ENCODE results near the gene HMCN2. TPM values are rescaled to one million over a fixed set of nuclear protein-coding genes. Genes with fewer than 3 reads are reported as not detected.

Gene HMCN2
- total and polyA plus RNA-seq, 2 of the 4 experiments (the other 2 are of a cell fraction): 0.02 TPM; not detected in 1

GRCh38 chr9:130328349-130328801 lies 62.8 kb downstream of the HMCN2 start:
- dilution Hi-C loops (cut with HindIII; ENCODE audit: low sequenced_read_pairs, unreplicated experiment) (no loop called here), intact Hi-C loops (cut with micrococcal nuclease) (no loop called here), in situ Hi-C loops (cut with MboI; ENCODE audit: low sequenced_read_pairs) (no loop called here)
- no peak overlapping the region for H2AK5ac ChIP-seq (ENCODE audit: low read depth, low read length)
- H2BK15ac ChIP-seq (ENCODE audit: low read depth, low read length): no peak overlapping the region
- no peak overlapping the region for H3K56ac ChIP-seq (ENCODE audit: extremely low read depth, insufficient read depth, low read length)
- no peak overlapping the region for H2BK20ac ChIP-seq (ENCODE audit: low read depth, low read length)
- H3K23ac ChIP-seq (ENCODE audit: low read depth, low read length): no peak overlapping the region
- 20% methylated on average over 1 of the region's 15 CpGs; no CpG with 5 or more reads in 1 of the 2 experiments for WGBS, 2 experiments (ENCODE audit: extremely low coverage in 2 of 2, insufficient read length in 1 of 2)
- H2AFZ ChIP-seq (replicated peaks; ENCODE audit: low read length, poor library complexity): peak overlapping the region; percentile 36
- peaks cover 46% of the 10 kb centered on the region for H3K27me3 ChIP-seq (ENCODE audit: control insufficient read depth, insufficient read depth, low read length)
- H3K9me3 ChIP-seq (ENCODE audit: control insufficient read depth, insufficient read depth, low read length): no peaks in the 10 kb centered on the region
- H3K4ac ChIP-seq (ENCODE audit: low read depth, low read length): no peak overlapping the region
- H3K27ac ChIP-seq (ENCODE audit: insufficient read depth, low read length): no peak overlapping the region
- 0 out of 2 replicates have a peak, but pooled peaks cover 2% of the 10 kb centered on the region for H4K20me1 ChIP-seq (ENCODE audit: insufficient read depth, low read length)
- no peaks in the 10 kb centered on the region for H3K79me1 ChIP-seq (ENCODE audit: low read depth in 1 of 2, low read length in 2 of 2)
- no peak overlapping the region for H3K14ac ChIP-seq (replicated peaks; ENCODE audit: low read depth, low read length)
- TF ChIP-seq CTCF (conservative IDR thresholded peaks at IDR 0.05; ENCODE audit: low read depth, low read length) (no peak), CEBPB (IDR thresholded peaks at IDR 0.05; ENCODE audit: low read depth, low read length) (peak; percentile 31; the same call in 1 of the 2 replicates)
- H3K18ac ChIP-seq (ENCODE audit: low read depth, low read length): no peak overlapping the region
- peak; percentile 51 for ATAC-seq (ENCODE audit: low read depth)
- peaks cover 13% of the 10 kb centered on the region for H3K4me1 ChIP-seq (ENCODE audit: control insufficient read depth, insufficient read depth, low read length)
- H2BK5ac ChIP-seq (ENCODE audit: low read depth, low read length, poor library complexity, severe bottlenecking): no peak overlapping the region
- no peak overlapping the region for H4K91ac ChIP-seq (ENCODE audit: insufficient read depth, low read depth, low read length)
- ChIA-PET POLR2A (ENCODE audit: unreplicated experiment) (interaction anchor here (0.6 kb wide), 1 partner anchor 137 kb away, joined by 3 read pairs; no protein-coding TSS in a partner anchor), CTCF (no interaction called here)
- H4K5ac ChIP-seq (ENCODE audit: low read depth, low read length): no peak overlapping the region
- no peak overlapping the region for H3K9ac ChIP-seq (ENCODE audit: low read depth, low read length)
- no peaks in the 10 kb centered on the region for H3K9me1 ChIP-seq (ENCODE audit: insufficient read depth, low read length)
- H2BK120ac ChIP-seq (ENCODE audit: low read depth, low read length): no peak overlapping the region
- no peak overlapping the region for H3K4me3 ChIP-seq (ENCODE audit: insufficient read depth, low read depth, low read length)
- BruUV-seq (replicated peaks): no TSS peak
- no peaks in the 10 kb centered on the region for H3K36me3 ChIP-seq (ENCODE audit: control insufficient read depth, insufficient read depth, low read length)
- H2AK9ac ChIP-seq (replicated peaks; ENCODE audit: low read depth, low read length, poor library complexity): no peak overlapping the region
- DNase-seq: peak; percentile 43
- H4K8ac ChIP-seq (ENCODE audit: low read depth in 2 of 2, low read length in 2 of 2): no peak overlapping the region
- H3K4me2 ChIP-seq (ENCODE audit: low read depth, low read length): 0 out of 2 replicates have a peak overlapping the region, but pooled peaks have one; percentile 0
